Subcutaneous abdominal adipose tissue (tissue), 5 donors: ENCODE results near the gene SP110.
"Not testable (repeated sequence)": the region's sequence is repeated elsewhere in the genome, so short reads cannot be mapped to it uniquely, and the experiment has no call there.

Source experiments
- H3K27ac ChIP-seq: one replicate; pipeline ENCODE4 v1.7.0; 2013; ENCODE audit warnings: low read depth, mild to moderate bottlenecking, inconsistent platforms, low read length, moderate library complexity
- H3K27me3 ChIP-seq, 5 donors: one replicate each; pipeline ENCODE4 v1.7.0; 2013; ENCODE audit warnings: low read length in 5 of 5, inconsistent platforms in 1 of 5; ENCODE audit not compliant: control insufficient read depth in 5 of 5, insufficient read depth in 4 of 5
- H3K36me3 ChIP-seq, 5 donors: one replicate each; pipeline ENCODE4 v1.7.0; 2013; ENCODE audit warnings: low read length in 5 of 5; ENCODE audit not compliant: control insufficient read depth in 5 of 5, insufficient read depth in 5 of 5
- H3K4me1 ChIP-seq, 5 donors: one replicate each; pipeline ENCODE4 v1.7.0; 2013; ENCODE audit warnings: low read length in 5 of 5, mild to moderate bottlenecking in 3 of 5, moderate library complexity in 1 of 5; ENCODE audit not compliant: control insufficient read depth in 5 of 5, insufficient read depth in 5 of 5
- H3K4me3 ChIP-seq, 5 donors: one replicate each; pipeline ENCODE4 v1.7.0; 2013; ENCODE audit warnings: low read length in 5 of 5, low read depth in 1 of 5
- H3K9ac ChIP-seq, 5 donors: one replicate each; pipeline ENCODE4 v1.7.0; 2013; ENCODE audit warnings: low read length in 5 of 5, mild to moderate bottlenecking in 4 of 5, moderate library complexity in 3 of 5
- H3K9me3 ChIP-seq, 5 donors: one replicate each; pipeline ENCODE4 v1.7.0; 2013; ENCODE audit warnings: low read length in 5 of 5; ENCODE audit not compliant: control insufficient read depth in 5 of 5
- donor health status: healthy.
- donor health status: healthy.
- donor health status: healthy.
- donor health status: healthy.
- donor health status: healthy.

The SP110 gene

GRCh38 chr2:230119827-230120226, 100.0 kb downstream of the SP110 start:
- H3K27me3 ChIP-seq, H3K4me3 ChIP-seq, H3K4me1 ChIP-seq, H3K36me3 ChIP-seq, H3K9me3 ChIP-seq, H3K9ac ChIP-seq, H3K27ac ChIP-seq: not testable (repeated sequence)
